RWPE1 (cell line): ENCODE measurements around the gene HMG20A.

Experiments
- CTCF ChIA-PET: fragments of 350-600 bp; sonication (Branson Sonifier 250); formaldehyde crosslinking; extraction: SDS; loops from one replicate; lab custom pipeline; 2021; lab: Yijun Ruan, JAX
- POLR2A ChIA-PET: fragments of 400-600 bp; formaldehyde crosslinking; extraction: SDS; loops from one replicate; lab custom pipeline; 2020; ENCODE audit warnings: antibody characterized with exemption; ENCODE audit not compliant: low non-redundant PET; lab: Yijun Ruan, JAX
- DNase-seq: peaks from one replicate; pipeline ENCODE4 v3.0.0; 2012; ENCODE audit warnings: low spot score
- H3K27ac ChIP-seq: fragments of 450-650 bp; 2 replicates; pipeline ENCODE4 v1.5.1; 2017
- TF ChIP-seq, protein P1 (sequence below): fragments of 450-650 bp; conservative IDR thresholded peaks from 2 replicates; pipeline ENCODE4 v1.5.1; 2017; ENCODE audit warnings: low read depth, mild to moderate bottlenecking

Gene HMG20A

DNA sequence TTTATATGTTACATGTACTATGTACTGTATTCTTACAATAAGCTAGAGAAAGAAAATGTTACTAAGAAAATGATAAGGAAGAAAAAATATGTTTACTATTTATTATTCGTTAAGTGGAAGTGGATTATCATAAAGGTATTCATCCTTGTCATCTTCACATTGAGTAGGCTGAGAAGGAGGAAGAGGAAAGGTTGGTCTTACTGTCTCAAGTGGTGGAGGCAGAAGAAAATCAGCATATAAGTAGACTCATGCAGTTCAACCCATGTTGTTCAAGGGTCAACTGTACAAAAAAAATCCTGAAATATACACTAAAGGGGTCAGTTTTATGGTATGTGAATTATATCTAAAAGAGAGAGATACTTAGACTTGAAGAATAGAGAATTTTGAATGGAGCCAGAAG, 5.7 kb downstream of the HMG20A start:
- ChIA-PET POLR2A (no interaction called here), CTCF (interaction anchor here (0.6 kb wide), 1 partner anchor 17 kb away, joined by 3 read pairs; no protein-coding TSS in a partner anchor)
- DNase-seq = no peak
- TF ChIP-seq, protein P1, sequence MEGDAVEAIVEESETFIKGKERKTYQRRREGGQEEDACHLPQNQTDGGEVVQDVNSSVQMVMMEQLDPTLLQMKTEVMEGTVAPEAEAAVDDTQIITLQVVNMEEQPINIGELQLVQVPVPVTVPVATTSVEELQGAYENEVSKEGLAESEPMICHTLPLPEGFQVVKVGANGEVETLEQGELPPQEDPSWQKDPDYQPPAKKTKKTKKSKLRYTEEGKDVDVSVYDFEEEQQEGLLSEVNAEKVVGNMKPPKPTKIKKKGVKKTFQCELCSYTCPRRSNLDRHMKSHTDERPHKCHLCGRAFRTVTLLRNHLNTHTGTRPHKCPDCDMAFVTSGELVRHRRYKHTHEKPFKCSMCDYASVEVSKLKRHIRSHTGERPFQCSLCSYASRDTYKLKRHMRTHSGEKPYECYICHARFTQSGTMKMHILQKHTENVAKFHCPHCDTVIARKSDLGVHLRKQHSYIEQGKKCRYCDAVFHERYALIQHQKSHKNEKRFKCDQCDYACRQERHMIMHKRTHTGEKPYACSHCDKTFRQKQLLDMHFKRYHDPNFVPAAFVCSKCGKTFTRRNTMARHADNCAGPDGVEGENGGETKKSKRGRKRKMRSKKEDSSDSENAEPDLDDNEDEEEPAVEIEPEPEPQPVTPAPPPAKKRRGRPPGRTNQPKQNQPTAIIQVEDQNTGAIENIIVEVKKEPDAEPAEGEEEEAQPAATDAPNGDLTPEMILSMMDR = no peak
- no peak overlapping the region for H3K27ac ChIP-seq

DNA sequence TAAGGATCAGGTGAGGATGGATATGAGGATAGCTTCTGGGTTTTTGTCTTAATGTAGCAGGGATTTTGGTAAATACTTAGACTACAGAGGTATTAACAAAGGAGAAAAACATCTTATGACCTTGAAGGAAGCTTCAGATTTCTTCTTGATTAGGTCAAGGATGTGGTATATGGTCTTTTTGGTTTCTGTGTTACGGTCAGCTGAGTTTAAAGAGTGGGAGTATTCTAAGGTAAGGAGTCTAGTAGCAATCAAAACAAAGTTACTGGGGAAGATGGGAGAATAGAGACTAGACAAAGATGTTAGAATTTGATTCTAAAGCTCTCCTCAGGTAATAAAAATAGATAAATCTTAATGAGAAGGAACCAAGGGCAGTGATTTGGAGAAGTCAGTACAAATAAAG, 6.2 kb downstream of the HMG20A start:
- no peak for DNase-seq
- TF ChIP-seq, protein P1 = no peak
- CTCF ChIA-PET = interaction anchor here (0.6 kb wide), 3 partner anchors 17 to 262 kb away, joined by 3 read pairs; no protein-coding TSS in a partner anchor
- H3K27ac ChIP-seq = no peak overlapping the region
- POLR2A ChIA-PET = interaction anchor here (0.5 kb wide), 1 partner anchor 220 kb away, joined by 7 read pairs; no protein-coding TSS in a partner anchor

DNA sequence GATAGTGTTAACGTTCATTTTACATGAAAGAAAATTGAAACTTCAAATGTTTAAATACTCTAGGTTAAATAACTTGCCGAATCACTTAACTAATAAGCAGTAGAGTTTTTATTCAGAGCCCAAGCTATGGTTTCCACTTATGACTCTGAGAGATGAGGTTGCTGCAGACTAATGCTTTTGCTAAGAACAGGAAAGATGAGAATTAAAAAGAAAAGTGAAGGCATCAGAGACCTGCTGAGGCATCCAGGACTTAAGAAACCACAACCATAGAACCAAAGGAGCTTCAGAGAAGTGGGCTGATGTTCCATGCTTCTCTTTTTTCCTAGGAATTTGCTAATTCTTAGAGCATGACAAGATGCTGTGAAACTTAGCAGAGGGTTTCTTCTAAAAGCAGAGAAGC, 9.5 kb downstream of the HMG20A start:
- POLR2A ChIA-PET = no interaction called here

DNA sequence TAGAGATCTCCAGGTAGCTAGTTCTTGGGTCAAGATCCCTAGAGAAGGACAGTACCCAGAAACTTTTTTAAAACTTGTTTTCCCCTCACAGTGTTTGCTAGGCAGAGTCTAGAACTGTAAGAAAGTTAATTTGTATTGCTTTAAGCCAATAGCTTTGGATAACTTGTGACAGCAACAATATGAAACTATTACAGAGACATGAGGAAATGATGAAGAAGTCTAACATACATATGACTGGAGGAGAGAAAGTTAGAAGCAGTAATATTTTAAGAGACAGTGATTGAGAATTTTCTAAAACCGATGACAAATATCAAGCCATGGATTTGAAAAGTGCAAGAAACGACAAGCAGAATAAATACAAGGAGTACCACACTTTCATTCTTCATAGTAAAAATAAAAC, 10.0 kb downstream of the HMG20A start:
- CTCF ChIA-PET = interaction anchor here (0.5 to 0.6 kb wide), 2 partner anchors 74 to 356 kb away, joined by 3 read pairs; no protein-coding TSS in a partner anchor

More for the DNA sequence above, 9.5 kb downstream of the HMG20A start:
- no peak for DNase-seq
- no peak overlapping the region for H3K27ac ChIP-seq
- CTCF ChIA-PET = interaction anchor here (0.5 to 0.6 kb wide), 2 partner anchors 75 to 356 kb away, joined by 3 read pairs; no protein-coding TSS in a partner anchor
- TF ChIP-seq, protein P1 = no peak

DNA sequence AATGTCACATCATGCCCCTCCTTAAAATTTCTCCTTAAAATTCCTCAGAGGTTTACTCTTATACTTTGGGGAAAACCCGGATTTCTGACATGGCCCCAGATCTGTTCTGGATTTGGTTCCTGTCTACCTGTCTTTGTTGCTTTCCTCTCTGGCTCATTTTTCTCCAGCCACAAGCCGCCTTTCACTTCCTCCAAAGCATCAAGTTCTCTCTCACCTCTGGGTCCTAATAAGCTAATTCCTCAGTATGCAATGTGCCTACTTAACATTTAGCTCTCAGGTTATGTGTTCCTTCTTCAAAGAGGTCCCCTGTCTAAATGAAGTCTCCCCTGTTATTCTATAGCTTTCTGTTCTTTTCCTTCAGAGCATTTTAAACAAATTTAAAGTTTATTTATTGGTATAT, 16.1 kb downstream of the HMG20A start:
- TF ChIP-seq, protein P1 = no peak
- H3K27ac ChIP-seq = no peak overlapping the region
- DNase-seq = no peak
- ChIA-PET CTCF (no interaction called here), POLR2A (no interaction called here)

More for the DNA sequence above, 10.0 kb downstream of the HMG20A start:
- DNase-seq = no peak
- H3K27ac ChIP-seq = no peak overlapping the region
- POLR2A ChIA-PET = no interaction called here
- TF ChIP-seq, protein P1 = no peak

DNA sequence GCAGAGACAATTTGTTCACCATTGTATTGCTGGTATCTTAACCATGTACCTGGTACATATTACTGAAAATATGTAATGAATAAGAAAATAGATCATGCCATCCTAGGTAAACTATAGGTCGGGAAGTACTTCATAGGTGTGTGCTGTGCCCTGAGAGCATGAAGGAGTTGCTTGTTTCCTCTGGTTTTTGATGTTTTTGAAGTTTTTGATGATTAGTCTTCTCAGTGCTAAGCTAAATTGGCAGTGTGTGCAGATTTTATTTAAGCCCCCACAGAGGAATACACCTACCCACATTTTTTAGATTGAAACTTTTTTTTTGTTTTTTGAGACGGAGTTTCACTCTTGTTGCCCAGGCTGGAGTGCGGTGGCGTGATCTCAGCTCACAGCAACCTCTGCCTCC, 16.6 kb downstream of the HMG20A start:
- POLR2A ChIA-PET = no interaction called here
- no peak for DNase-seq
- CTCF ChIA-PET = no interaction called here
- TF ChIP-seq, protein P1 = no peak
- no peak overlapping the region for H3K27ac ChIP-seq
